NAMALWA (cell line): ENCODE results near the gene ARHGAP9.
"Not testable (repeated sequence)": the region's sequence is repeated elsewhere in the genome, so short reads cannot be mapped to it uniquely, and the experiment has no call there.

Experiments
- DNase-seq: peaks from one replicate; pipeline ENCODE4 v3.0.0-alpha.2; 2015; ENCODE audit warnings: low spot score

ARHGAP9 gene

DNA sequence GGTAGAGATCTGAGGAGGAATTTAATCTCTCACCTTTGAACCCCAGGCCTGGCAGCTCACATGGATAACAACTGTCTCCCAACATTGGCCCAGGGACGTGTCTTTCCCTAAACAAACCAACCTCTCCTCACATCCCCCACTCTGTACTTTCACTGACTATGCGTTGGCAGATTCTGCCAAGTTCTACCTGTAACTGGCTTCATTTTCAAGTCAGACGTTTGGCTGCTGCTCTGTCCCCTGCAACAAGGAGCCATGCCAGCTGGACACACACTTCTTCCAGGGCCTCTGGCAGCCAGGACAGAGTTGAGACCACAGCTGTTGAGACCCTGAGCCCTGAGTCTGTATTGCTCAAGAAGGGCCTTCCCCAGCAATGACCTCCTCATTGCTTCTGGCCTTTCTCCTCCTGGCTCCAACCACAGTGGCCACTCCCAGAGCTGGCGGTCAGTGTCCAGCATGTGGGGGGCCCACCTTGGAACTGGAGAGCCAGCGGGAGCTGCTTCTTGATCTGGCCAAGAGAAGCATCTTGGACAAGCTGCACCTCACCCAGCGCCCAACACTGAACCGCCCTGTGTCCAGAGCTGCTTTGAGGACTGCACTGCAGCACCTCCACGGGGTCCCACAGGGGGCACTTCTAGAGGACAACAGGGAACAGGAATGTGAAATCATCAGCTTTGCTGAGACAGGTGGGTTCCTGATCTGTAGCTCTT is 45.0 kb downstream of the ARHGAP9 start, which contains the start of gene INHBC:
INHBC (plus strand) TSS at position 268 of the 707 bp plus-strand sequence; CDS start at position 371, 103 bp downstream.
- DNase-seq, result no peak

DNA sequence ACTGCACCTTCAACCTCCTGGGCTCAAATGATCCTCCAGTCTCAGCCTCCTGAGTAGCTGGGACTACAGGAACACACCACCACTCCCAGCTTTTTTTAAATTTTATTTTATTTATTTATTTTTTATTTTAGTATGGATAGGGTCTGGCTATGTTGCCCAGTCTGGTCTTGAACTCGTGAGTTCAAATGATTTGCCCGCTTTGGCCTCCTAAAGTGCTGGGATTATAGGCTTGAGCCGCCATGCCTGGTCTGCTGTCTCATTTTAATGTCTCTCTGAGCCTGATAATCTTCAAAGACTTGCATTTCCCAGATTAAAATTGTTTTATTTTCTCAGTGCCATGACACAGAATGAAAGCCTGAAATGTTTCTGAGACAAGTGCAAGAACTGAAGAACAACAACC is 46.3 kb downstream of the ARHGAP9 start:
- DNase-seq, result no peak

DNA sequence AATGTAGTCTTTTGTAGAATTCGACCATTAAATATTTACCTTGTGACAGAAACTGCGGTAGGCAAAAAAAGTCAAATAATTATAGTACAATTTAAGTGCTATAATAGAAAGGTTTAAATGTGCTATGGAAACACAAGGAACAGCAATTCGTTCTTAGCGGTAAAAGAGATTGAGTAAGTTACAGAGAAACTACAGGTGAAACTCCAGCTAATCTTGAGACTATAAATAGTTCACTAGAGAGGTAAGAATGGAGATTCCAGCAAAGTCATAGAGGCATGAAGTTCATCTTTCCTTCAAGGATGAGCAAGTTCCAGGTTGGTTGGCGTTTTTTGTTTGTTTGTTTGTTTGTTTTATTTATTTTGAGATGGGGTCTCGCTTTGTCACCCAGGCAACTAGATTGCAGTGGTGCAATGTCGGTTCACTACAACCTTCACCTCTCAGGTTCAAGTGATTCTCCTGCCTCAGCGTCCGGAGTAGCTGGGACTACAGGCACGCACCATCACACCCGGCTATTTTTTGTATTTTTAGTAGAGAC is 47.9 kb downstream of the ARHGAP9 start:
- DNase-seq, result no peak

DNA sequence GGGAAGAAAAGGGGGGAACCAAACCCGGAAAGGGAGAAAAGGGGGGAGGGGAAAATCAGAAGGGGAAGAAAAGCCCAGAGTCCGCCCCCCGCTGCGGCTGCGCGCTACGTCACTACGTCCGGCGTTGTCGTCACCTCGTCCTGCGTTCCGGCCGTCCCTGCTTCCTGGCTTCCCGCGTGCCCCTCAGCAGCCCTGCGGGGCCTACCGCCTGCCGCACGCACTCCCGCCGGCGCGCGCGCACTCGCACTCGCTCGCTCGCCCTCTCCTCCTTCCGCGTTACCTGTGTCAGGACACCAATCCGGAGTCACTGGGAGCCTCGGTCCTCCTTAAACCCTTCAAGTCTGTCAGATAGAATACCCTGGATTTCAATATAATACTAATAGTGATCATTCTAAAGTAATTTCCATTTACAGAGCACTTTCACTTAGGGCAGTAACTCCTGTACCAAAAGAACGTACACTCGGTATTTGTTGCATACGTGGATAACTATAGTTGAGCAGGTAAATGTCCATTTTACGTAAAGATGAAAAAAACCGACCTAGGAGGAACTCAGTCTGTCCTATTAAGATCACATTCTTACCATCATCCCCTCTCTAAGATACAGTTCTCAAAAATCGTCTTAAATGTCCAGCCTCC is 48.6 kb downstream of the ARHGAP9 start, which contains the start of gene R3HDM2:
R3HDM2 (minus strand) TSS at position 113 of the 636 bp plus-strand sequence. CDS start 120,615 bp downstream, outside the sequence.
- peak; percentile 94 for DNase-seq

DNA sequence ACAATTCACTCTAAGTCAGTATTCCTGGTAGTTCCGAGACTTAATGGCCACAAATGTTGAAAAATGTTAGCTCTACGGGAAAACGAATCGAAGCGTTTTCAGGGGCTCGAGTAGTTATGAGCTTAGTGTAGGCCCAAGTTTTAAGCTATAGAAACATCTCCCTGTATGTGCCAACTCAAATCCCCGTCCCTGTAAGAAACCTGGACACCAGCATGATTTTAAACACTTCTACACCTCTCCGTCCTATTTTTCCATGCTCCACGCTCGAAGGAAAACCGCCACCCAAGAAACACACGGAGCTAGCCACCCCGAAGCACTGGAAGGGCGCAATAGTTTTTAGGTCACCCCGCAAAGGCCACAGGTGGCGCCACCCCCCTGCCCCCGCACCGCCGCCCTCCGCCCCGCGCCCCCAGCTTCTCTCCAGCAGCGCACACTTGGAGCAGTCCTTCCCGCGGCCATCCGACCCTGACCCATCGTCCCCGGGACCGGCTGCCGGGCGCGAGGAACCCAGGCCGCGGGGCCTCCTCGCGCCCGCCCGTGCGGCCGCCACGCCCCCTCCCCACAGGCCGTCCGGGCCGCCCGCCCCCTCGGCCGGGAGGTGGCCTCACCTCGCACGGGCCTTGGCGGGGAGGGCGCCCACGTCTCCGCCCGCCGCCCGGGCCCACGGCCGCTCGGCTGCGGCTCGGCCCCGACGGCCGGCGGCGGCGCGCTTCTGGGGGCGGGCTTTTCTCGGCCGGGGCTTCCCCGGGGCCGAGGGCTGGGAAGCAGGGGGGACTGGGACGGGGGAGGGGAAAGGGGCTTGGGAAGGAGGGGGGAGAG is 49.3 kb downstream of the ARHGAP9 start:
- DNase-seq, result peak; percentile 73

DNA sequence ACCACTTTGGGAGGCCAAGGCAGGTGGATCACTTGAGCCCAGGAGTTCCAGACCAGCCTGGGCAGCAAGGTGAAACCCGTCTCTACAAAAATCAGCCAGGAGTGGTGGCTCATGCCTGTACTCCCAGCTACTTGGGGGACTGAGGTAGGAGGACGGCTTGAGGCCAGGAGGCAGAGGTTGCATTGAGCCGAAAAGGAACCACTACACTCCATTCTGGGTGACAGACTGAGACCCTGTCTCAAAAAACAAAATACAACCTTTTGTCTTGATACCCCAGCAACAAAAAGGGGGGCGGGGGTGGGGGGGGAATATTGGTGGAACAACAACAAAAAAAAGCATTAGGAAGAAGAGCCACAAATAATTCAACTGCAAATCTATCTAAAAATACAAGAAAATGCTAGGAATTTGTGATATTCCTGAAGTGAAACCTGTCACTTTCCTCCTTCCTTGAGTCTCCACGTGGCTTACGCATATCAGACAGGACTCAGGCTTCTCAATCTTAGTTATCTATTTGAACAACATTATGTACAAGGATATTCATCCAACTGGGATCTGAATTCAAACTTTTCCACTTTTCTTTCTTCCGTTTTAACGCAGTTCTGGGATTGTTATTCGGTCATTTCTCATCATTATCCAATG is 50.1 kb downstream of the ARHGAP9 start:
- DNase-seq, result no peak

DNA sequence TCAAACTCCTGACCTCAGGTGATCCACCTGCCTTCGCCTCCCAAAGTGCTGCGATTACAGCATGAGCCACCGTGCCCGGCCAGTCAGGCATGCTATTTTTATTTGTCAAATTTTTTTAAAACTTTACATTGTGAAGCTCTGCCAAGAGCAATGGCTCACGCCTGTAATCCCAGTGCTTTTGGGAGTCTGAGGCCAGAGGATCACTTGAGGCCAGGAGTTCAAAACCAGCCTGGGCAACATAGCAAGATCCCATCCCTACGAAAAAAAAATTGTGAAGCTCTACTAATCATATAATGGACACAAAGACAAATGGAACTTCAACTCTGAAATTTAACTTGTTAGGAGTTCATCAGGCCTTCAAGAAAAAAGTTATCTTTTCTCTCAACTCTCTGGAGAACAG is 50.7 kb downstream of the ARHGAP9 start:
- DNase-seq, result no peak

DNA sequence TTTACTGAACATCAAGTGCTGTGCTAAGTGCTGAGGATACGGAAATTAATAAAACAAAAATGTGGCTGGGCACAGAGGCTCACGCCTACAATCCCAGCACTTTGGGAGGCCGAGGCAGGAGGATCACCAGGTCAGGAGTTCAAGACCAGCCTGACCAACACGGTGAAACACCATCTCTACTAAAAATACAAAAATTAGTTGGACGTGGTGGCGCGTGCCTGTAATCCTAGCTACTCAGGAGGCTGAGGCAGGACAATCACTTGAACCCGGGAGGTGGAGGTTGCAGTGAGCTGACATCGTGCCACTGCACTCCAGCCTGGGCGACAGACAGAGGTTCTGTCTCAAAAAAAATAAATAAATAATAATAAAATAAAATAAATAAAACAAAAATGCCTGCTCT is 52.7 kb downstream of the ARHGAP9 start:
- DNase-seq, result not testable (repeated sequence)
